Cerebellar nuclear complex (tissue), 1 donor: ENCODE measurements around the gene KIF5A.

Experiments used
- DNase-seq, 2 experiments: peaks; one replicate each; lab custom pipeline; 2025; lab: John Stamatoyannopoulos, UW

KIF5A gene

DNA sequence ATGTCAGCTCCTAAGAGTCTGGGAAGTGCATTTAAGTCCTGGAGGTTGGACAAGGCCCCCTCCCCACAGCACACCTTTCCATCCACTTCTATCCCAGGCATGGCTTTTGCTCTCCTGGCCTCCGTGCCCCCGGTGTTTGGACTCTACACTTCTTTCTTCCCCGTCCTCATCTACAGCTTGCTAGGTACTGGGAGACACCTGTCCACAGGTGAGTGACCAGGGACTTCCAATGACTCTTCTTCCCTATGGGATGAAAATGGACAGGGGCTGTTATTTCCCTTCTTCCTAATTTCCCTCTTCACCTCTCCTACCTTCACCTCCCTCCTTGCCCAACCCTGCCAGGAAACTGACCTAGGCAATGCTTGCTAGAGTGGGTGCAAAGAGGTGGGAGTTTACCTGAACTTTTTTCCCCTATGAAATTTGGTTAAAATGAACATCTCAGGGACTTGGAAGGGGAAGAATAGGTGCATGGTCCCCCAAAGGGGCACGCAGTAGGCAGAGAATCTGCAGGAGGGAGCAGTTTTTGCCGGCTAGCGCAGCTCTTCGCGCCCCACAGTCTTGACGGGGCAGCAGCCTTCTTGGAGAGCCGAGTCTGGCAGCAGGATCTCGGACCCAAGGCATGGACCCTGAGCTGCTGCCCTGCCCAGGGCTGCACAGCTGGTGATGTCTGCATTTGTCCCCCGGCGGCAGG, 70.5 kb downstream of the KIF5A start:
- DNase-seq = no peak

- no peak for DNase-seq
Observed at GRCh38 chr12:57620936-57621496, 71.2 kb downstream of the KIF5A start.

DNA sequence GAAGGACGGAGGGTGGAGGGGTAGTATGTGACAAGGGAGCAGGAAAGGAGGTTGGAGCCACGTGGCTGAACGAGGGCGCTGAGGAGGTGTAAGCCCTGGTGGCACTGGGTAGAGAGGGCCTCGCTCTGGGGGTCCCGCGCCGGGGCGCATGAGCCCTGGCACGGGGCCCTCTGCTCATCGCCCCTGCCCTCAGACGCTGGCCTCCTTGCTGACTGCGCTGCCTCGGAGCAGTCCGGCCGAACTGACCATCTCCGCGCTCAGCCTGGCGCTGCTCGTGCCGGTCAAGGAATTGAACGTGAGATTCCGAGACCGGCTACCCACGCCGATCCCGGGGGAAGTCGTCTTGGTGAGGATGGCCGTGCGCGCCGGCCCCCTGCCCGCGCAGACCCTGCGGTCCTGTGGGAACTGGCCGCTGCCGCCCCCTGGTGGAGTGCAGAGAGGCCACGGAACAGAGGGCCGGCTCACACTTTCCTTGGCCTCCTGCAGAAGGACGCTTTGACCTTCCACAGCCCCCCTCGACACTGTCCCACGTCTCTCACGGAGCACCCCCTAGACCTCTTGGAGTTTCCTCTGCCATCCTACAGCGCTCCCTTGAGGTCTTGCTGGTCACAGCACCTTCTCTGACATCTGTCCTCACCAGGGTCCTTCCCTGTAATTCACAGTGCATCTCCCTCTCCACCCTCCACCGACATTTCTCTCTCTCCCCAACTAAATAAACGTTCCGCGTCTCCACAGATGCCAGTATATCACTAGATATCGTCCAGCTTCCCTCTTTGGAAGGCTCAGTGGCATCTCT, 71.9 kb downstream of the KIF5A start:
- no peak for DNase-seq

- DNase-seq = no peak
Observed at GRCh38 chr12:57622293-57623245, 72.7 kb downstream of the KIF5A start.

- DNase-seq = no peak
Observed at GRCh38 chr12:57623385-57623784, 73.5 kb downstream of the KIF5A start.

DNA sequence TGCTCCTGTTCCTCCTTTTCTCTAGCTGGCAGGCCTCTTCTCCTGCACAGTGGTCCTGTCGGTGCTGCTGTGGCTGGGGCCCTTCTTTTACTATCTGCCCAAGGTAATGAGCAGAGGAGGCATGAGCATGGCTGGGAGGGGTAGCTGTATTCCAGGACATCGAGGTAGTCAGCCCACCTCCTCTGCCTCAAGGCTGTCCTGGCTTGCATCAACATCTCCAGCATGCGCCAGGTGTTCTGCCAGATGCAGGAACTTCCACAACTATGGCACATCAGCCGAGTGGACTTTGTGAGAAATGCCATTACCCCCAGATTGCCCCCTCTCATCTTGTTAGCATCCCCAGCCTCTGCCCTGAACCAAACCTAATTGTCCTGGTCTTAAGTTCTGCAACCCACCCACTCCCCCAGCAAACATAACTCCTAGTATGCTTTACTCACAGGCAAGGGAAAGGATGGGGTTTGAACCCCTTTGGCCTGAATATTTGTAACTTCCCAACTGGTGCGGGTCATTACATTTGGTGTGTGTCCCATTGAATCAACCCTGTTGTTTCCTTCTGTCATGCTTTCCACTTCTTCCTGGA, 74.1 kb downstream of the KIF5A start:
- DNase-seq = no peak

DNA sequence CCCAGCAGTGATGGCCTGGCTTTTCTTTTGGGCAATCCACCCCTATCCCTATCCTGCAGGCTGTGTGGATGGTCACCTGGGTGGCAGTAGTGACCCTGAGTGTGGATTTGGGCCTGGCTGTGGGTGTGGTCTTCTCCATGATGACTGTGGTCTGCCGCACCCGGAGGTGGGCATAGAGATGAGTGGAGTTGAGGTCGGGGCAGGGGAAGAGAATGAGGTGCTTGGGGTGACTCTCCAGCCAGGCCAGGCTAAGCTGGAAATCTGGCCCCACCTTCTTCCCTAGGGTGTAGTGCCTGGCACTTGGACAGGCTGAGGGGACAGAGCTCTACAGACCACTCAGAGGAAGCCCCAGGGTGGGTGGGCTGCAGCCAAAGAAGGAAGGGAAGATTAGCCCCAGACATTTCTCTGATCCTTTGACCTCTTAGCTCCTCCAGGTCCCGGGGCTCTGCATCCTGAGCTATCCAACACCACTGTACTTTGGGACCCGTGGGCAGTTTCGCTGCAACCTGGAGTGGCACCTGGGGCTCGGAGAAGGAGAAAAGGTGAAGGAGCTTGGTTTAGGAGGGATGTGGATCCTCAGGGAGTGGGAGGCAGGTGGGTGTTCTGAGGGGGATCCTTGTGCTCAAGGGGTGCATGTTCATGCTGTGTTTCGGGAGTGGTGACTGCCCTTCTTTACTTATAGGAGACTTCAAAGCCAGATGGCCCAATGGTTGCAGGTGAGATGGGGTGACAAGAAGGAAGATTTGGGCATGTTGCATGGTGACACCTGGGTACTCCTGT, 74.8 kb downstream of the KIF5A start:
- no peak for DNase-seq

- no peak for DNase-seq
Observed at GRCh38 chr12:57625261-57626032, 75.6 kb downstream of the KIF5A start.

- DNase-seq = no peak
Observed at GRCh38 chr12:57626111-57626920, 76.5 kb downstream of the KIF5A start.

DNA sequence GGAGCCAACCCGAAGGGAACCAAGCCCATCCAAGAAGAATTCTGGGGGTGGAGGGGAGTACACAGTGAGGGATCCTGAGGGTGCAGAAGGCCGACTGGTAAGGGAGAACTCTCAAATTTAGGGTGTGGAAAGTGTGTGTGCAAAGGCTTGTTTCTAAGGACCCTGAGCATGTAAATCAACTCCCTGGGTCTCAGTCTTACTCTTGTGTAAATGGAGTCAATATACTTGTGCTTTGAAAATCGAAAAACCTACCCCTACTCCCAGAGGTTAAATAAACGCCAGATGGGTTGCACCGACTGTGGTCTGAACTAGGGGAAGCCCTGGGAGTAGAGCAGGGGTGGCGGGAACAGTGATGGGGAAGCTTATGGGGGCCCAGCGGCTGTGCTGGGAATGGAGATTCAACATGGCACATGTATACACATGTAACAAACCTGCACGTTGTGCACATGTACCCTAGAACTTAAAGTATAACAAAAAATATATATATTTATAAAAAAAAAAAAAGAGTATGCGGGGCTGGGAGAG, 77.1 kb downstream of the KIF5A start:
- no peak for DNase-seq

- no peak for DNase-seq
Observed at GRCh38 chr12:57627501-57628279, 77.8 kb downstream of the KIF5A start.

DNA sequence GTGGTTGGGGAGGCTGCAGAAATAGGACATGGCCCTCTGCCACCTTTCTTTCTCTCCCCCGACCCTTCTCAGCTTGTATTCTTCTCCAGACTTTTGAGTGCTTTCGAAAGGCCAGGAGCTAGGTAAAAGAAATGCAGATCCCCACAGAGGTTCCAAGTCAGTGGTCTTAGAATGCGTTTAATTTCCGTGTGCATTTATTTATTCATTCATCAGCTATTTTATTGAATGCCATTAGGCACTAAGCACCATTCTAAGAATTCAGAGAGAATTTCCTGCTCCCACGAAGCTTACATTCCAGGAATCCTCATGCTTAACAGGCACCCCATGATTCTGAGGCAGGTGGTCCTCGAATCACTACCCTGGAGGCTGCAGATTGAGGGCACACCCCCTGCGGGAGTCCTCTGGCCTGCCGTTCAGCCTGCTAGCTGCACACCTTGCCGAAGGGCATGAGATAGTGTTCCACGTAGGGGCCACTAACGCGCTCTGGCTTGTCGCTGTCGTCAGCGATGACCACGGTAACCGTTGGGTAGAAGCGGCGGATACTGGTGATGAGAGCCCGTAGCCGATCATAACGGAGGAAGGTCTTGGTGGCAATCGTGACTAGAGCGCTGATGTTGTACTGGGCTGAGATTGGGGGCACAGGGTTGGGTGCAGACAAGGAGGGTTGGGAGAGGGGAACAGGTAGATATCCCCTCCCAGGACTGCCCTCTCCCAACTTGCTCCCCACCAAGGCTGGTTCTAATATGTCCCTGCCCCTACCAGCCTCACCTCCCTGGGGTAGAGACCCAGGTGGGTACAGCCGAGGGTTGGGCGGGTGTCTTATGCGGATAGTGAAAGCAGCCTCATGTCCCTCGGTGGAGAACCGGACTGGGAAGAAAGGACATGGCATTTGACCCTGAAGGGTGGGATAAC, 78.7 kb downstream of the KIF5A start:
- DNase-seq = no peak

DNA sequence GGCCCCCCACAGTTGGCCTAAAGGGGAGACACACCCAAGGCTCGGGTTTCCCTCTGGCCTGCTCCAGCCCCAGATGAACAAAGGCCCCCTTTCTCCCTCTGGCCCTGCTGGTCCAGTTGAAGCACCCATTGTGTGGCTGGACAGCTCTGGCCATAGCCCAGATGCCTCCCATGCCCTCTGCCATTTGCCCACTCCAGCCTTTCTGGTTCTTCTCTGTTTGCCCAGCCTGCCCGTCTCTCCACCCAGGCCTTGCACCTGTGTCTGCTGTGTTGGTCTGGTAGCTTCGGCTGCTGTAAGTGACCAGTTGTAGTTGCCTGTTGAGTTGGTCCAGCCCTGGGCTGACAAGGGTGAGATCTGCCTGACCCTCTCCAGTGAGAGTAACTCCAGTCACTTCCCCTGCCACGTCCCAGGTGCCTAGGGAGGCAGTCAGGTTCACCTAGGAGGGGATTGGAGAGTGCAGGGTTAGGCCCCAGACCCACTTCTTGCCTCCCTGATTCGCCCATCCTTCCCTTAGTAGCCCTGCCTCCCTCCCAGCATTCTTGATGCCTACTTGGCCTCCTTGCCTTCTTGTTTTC, 80.1 kb downstream of the KIF5A start:
- no peak for DNase-seq

GRCh38 chr12:57630891-57631433, 81.1 kb downstream of the KIF5A start:
- DNase-seq = no peak

- no peak for DNase-seq
Observed at GRCh38 chr12:57631566-57632072, 81.8 kb downstream of the KIF5A start.
